HL-60 (cell line): ENCODE measurements around the gene SLC25A21.
"Not testable (repeated sequence)": the region's sequence is repeated elsewhere in the genome, so short reads cannot be mapped to it uniquely, and the experiment has no call there.

ENCODE experiments used
- DNase-seq, 2 experiments: peaks; one replicate each; pipeline ENCODE4 v3.0.0-alpha.2; 2010 to 2020; ENCODE audit warnings: low read depth in 1 of 2, low spot score in 1 of 2
- H3K27ac ChIP-seq: fragments of 250-450 bp; sonication (Bioruptor Pico); replicated peaks from 2 replicates; pipeline ENCODE4 v1.5.1; 2020; ENCODE audit warnings: mild to moderate bottlenecking, moderate library complexity
- H3K27me3 ChIP-seq: fragments of 250-450 bp; sonication (Bioruptor Pico); 2 replicates; pipeline ENCODE4 v1.5.1; 2021; ENCODE audit warnings: mild to moderate bottlenecking, moderate library complexity; ENCODE audit not compliant: insufficient read depth, poor library complexity, severe bottlenecking
- H3K4me3 ChIP-seq: replicated peaks from 2 replicates; pipeline ENCODE4 v1.5.1; 2011; ENCODE audit warnings: mild to moderate bottlenecking, control low read depth, low read length; ENCODE audit not compliant: insufficient read depth
- GABPA ChIP-seq: IDR thresholded peaks from 2 replicates; pipeline ENCODE4 v1.6.1; 2012; ENCODE audit warnings: low read depth
- POLR2AphosphoS5 ChIP-seq: IDR thresholded peaks from 2 replicates; pipeline ENCODE4 v1.6.1; 2012; ENCODE audit warnings: low read depth
- SPI1 ChIP-seq: IDR thresholded peaks from 2 replicates; pipeline ENCODE4 v1.6.1; 2012; ENCODE audit warnings: low read depth, mild to moderate bottlenecking, borderline replicate concordance
- TF ChIP-seq, protein P1 (sequence below): IDR thresholded peaks from 2 replicates; pipeline ENCODE4 v1.6.1; 2012; ENCODE audit warnings: low read depth; ENCODE audit not compliant: insufficient replicate concordance
- TF ChIP-seq, protein P2 (sequence below): IDR thresholded peaks from one replicate; pipeline ENCODE4 v1.5.1; 2011; ENCODE audit warnings: low read length, control low read depth, inconsistent platforms; ENCODE audit not compliant: insufficient read depth

SLC25A21 gene

DNA sequence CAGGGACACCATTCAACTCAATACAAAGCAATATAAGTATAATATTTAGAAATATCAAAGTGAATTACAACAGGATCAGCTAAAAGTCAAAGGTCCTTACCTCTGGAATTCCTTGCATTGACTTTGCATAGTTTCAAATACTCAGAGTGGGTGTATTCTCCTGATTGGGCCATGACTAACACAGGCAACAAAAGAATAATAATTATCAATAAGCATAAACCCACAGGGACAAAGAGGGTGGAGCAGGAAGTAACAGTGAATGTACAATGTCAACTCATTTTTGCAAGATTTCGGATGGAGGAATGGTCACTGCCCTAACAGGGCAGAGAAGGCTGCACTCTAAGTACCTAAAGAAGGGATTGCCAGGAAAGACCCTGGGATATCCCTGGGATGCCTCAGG, 303.3 kb downstream of the SLC25A21 start:
- H3K27ac ChIP-seq = no peak overlapping the region
- H3K27me3 ChIP-seq = no peaks in the 10 kb centered on the region
- H3K4me3 ChIP-seq = no peak overlapping the region
- DNase-seq = no peak
- TF ChIP-seq, protein P1, sequence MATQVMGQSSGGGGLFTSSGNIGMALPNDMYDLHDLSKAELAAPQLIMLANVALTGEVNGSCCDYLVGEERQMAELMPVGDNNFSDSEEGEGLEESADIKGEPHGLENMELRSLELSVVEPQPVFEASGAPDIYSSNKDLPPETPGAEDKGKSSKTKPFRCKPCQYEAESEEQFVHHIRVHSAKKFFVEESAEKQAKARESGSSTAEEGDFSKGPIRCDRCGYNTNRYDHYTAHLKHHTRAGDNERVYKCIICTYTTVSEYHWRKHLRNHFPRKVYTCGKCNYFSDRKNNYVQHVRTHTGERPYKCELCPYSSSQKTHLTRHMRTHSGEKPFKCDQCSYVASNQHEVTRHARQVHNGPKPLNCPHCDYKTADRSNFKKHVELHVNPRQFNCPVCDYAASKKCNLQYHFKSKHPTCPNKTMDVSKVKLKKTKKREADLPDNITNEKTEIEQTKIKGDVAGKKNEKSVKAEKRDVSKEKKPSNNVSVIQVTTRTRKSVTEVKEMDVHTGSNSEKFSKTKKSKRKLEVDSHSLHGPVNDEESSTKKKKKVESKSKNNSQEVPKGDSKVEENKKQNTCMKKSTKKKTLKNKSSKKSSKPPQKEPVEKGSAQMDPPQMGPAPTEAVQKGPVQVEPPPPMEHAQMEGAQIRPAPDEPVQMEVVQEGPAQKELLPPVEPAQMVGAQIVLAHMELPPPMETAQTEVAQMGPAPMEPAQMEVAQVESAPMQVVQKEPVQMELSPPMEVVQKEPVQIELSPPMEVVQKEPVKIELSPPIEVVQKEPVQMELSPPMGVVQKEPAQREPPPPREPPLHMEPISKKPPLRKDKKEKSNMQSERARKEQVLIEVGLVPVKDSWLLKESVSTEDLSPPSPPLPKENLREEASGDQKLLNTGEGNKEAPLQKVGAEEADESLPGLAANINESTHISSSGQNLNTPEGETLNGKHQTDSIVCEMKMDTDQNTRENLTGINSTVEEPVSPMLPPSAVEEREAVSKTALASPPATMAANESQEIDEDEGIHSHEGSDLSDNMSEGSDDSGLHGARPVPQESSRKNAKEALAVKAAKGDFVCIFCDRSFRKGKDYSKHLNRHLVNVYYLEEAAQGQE = no peak
- TF ChIP-seq, protein P2, sequence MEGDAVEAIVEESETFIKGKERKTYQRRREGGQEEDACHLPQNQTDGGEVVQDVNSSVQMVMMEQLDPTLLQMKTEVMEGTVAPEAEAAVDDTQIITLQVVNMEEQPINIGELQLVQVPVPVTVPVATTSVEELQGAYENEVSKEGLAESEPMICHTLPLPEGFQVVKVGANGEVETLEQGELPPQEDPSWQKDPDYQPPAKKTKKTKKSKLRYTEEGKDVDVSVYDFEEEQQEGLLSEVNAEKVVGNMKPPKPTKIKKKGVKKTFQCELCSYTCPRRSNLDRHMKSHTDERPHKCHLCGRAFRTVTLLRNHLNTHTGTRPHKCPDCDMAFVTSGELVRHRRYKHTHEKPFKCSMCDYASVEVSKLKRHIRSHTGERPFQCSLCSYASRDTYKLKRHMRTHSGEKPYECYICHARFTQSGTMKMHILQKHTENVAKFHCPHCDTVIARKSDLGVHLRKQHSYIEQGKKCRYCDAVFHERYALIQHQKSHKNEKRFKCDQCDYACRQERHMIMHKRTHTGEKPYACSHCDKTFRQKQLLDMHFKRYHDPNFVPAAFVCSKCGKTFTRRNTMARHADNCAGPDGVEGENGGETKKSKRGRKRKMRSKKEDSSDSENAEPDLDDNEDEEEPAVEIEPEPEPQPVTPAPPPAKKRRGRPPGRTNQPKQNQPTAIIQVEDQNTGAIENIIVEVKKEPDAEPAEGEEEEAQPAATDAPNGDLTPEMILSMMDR = no peak
- TF ChIP-seq GABPA (no peak), POLR2AphosphoS5 (no peak), SPI1 (no peak)

GRCh38 chr14:36866867-36867266, 305.5 kb downstream of the SLC25A21 start:
- Histone ChIP-seq H3K27me3 (no peaks in the 10 kb centered on the region), H3K27ac (no peak overlapping the region), H3K4me3 (no peak overlapping the region)
- no peak for DNase-seq
- TF ChIP-seq SPI1 = no peak
- TF ChIP-seq GABPA = no peak
- TF ChIP-seq POLR2AphosphoS5 = no peak
- TF ChIP-seq, protein P2 = no peak

DNA sequence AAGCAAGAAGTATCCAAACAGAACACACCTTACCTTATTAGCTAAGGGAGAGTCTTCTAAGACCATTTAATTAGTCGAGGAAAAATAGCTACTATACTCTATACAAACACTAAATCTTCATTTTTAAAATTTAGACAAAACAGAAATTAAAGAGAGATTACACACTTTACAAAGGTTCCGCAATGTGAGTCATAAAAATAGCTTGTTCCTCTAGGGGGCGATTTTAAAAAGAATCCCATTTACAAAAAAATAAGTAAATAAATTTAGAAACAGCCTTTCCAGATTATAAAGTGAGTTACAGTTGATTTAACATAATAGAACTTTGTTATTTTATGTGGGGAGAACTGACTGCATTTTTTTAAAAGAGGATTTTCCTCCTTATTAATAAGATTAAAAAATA, 309.1 kb downstream of the SLC25A21 start:
- H3K4me3 ChIP-seq = no peak overlapping the region
- no peak for DNase-seq

DNA sequence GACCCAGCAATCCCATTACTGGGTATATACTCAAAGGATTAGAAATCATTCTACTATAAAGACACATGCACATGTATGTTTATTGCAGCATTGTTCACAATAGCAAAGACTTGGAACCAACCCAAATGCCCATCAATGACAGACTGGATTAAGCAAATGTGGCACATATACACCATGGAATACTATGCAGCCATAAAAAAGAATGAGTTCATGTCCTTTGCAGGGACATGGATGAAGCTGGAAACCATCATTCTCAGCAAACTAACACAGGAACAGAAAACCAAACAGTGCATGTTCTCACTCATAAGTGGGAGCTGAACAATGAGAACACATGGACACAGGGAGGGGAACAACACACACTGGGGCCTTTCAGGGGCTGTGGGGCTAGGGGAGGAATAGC, 310.2 kb downstream of the SLC25A21 start:
- not testable (repeated sequence) for H3K27me3 ChIP-seq, DNase-seq, H3K4me3 ChIP-seq, H3K27ac ChIP-seq

More for the DNA sequence above, 309.1 kb downstream of the SLC25A21 start:
- TF ChIP-seq POLR2AphosphoS5 (no peak), SPI1 (no peak), GABPA (no peak)
- TF ChIP-seq, protein P2 = no peak
- TF ChIP-seq, protein P1 = no peak
- no peak overlapping the region for H3K27ac ChIP-seq
- no peaks in the 10 kb centered on the region for H3K27me3 ChIP-seq
